BE2C (cell line): ENCODE data around the gene PLB1.

Experiments used
- DNase-seq: peaks from one replicate; pipeline ENCODE4 v3.0.0-alpha.2; 2020
- H3K27me3 ChIP-seq: fragments of 250-450 bp; sonication (Bioruptor Pico); 2 replicates; pipeline ENCODE4 v1.5.1; 2020; ENCODE audit warnings: mild to moderate bottlenecking
- H3K36me3 ChIP-seq: fragments of 250-450 bp; sonication (Bioruptor Pico); 2 replicates; pipeline ENCODE4 v1.5.1; 2020; ENCODE audit warnings: mild to moderate bottlenecking
- H3K4me1 ChIP-seq: fragments of 250-450 bp; sonication (Bioruptor Pico); 2 replicates; pipeline ENCODE4 v1.5.1; 2020
- H3K4me3 ChIP-seq: 2 replicates; pipeline ENCODE4 v1.5.1; 2011; ENCODE audit warnings: low read depth, low read length
- H3K9me3 ChIP-seq: fragments of 250-450 bp; sonication (Bioruptor Pico); 2 replicates; pipeline ENCODE4 v1.5.1; 2020
- TF ChIP-seq, protein P1 (sequence below): IDR thresholded peaks from 2 replicates; pipeline ENCODE4 v1.5.1; 2012; ENCODE audit warnings: mild to moderate bottlenecking, low read depth, low read length

The PLB1 gene

DNA sequence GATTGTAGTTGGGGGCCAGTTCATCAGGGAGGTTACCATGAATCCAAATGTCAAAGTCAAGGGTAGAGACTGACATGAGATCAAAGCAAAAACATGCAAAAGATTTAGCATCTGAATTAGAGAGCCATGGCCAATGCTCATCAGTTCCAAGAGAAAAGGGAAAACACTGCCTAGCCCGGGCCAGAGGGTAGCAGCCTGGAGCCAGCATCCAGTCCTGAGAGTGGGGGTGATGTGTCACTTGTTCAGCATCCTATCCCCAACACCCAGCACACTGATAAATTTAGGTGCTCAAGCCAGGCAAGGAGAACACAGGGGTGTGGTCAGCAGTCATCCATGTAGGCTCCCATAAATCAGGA is 178.8 kb downstream of the PLB1 start:
- TF ChIP-seq, protein P1, sequence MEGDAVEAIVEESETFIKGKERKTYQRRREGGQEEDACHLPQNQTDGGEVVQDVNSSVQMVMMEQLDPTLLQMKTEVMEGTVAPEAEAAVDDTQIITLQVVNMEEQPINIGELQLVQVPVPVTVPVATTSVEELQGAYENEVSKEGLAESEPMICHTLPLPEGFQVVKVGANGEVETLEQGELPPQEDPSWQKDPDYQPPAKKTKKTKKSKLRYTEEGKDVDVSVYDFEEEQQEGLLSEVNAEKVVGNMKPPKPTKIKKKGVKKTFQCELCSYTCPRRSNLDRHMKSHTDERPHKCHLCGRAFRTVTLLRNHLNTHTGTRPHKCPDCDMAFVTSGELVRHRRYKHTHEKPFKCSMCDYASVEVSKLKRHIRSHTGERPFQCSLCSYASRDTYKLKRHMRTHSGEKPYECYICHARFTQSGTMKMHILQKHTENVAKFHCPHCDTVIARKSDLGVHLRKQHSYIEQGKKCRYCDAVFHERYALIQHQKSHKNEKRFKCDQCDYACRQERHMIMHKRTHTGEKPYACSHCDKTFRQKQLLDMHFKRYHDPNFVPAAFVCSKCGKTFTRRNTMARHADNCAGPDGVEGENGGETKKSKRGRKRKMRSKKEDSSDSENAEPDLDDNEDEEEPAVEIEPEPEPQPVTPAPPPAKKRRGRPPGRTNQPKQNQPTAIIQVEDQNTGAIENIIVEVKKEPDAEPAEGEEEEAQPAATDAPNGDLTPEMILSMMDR: no peak
- no peaks in the 10 kb centered on the region for H3K36me3 ChIP-seq
- H3K4me1 ChIP-seq: no peaks in the 10 kb centered on the region; the same call in 1 of the 2 replicates
- DNase-seq: no peak
- H3K9me3 ChIP-seq: no peaks in the 10 kb centered on the region
- H3K4me3 ChIP-seq: no peak overlapping the region
- H3K27me3 ChIP-seq: no peaks in the 10 kb centered on the region

DNA sequence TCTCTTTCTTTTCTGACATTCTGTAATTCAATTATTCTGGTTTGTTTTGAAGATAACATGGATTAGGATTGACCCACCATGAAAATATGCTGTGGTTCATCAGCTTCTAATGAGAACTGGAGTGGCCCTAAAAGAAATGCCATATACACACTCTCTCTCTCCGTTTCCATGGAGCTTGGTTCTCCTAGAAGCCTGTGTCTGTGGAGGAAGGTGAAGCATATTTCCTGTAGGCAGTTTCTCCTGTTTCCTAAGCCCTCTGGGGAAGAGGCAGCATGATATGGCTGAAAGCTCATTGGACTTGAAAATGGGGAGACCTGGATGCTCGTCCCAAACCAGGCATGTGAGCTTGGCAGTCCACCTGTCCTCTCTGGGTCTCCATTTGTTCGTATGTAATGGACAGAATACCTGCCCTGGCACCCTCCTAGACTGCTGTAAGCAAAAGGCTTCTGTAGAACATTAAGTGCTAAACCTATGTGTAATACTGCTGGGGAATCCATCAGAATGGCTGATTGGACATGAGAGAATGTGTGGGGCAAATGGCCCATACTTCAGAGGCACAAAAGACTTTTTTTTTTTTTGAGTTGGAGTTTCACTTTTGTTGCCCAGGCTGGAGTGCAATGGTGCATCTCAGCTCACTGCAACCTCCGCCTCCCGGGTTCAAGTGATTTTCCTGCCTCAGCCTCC is 180.4 kb downstream of the PLB1 start:
- Histone ChIP-seq H3K36me3 (no peaks in the 10 kb centered on the region), H3K9me3 (no peaks in the 10 kb centered on the region), H3K4me1 (no peaks in the 10 kb centered on the region; the same call in 1 of the 2 replicates), H3K4me3 (no peak overlapping the region), H3K27me3 (no peaks in the 10 kb centered on the region)
- TF ChIP-seq, protein P1: no peak
- DNase-seq: no peak

DNA sequence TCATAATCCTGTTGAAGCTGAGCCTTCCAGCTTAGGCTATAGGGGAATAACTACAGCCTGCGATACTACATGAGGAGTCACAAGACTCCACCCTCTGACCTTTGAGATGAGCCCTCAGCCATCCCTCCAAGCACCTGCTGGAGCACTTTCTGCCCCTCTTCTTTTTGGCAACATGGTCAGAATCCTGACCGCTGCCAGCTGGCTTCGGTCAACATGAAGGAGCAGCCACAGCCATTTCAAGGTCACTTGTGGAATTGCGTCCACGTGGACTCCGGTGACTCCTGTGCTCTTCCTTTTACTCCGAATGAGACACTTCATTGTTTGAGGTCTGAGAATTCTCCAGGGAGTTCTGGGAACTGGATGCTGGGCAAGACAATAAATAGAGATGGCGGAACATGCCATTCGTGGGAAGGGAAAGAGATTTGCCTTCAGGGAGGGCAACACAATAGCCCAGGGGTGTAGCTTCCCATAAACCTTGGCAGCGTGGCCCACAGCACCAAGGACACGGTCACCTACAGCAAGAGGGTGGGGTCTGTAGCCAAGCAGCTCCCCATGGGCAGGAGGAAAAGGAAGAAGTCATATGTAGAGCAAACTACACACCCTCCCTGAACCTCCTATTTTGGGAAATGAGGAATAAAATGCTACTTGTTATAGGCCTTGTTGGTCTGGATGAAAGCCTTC is 182.5 kb downstream of the PLB1 start:
- Histone ChIP-seq H3K9me3 (no peaks in the 10 kb centered on the region), H3K27me3 (no peaks in the 10 kb centered on the region), H3K36me3 (no peaks in the 10 kb centered on the region), H3K4me3 (no peak overlapping the region), H3K4me1 (peaks cover 5% of the 10 kb centered on the region)
- no peak for DNase-seq
- TF ChIP-seq, protein P1: no peak

DNA sequence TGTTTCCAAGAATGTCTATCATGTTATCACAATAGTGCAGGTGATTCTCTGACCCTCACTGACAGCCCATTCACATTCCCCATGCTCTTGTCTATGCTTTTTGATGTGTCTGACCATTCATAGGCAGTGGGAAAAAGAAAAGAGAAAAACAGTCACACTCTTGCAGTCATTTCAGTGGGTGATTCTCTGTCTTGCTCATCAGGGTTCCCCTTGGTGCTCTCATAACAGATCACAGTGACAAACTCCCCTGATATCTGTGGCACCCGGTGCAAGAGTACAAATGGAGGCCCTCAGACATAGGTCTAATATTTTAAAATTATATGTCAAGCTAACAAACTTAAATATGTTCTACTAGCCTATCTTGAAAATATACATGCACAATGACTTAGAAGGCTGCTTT is 183.1 kb downstream of the PLB1 start:
- Histone ChIP-seq H3K27me3 (no peaks in the 10 kb centered on the region), H3K4me3 (no peak overlapping the region), H3K4me1 (peaks cover 10% of the 10 kb centered on the region), H3K9me3 (no peaks in the 10 kb centered on the region), H3K36me3 (no peaks in the 10 kb centered on the region)
- DNase-seq: no peak
- TF ChIP-seq, protein P1: no peak

DNA sequence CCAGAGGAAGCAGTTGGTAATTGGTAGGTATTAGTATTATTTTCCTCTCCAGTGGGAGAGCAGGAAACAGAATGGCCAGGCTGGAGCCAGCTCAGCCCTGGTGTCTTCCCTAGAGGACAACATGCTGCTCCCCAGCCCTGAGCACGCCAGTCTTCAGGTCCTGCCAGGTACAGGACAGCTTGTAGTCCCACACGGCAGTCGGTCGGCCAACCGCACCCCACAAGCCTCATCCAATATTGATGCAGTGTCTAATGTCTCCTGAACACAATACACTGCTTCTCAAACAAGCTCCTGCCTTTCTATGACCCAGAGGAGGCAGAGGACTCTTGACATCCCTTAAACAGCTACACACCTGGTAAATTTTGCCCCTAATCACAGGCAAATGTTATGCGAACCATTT is 184.8 kb downstream of the PLB1 start:
- TF ChIP-seq, protein P1: no peak
- DNase-seq: no peak
- Histone ChIP-seq H3K4me1 (peaks cover 13% of the 10 kb centered on the region), H3K9me3 (no peaks in the 10 kb centered on the region), H3K4me3 (no peak overlapping the region), H3K27me3 (no peaks in the 10 kb centered on the region), H3K36me3 (no peaks in the 10 kb centered on the region)

DNA sequence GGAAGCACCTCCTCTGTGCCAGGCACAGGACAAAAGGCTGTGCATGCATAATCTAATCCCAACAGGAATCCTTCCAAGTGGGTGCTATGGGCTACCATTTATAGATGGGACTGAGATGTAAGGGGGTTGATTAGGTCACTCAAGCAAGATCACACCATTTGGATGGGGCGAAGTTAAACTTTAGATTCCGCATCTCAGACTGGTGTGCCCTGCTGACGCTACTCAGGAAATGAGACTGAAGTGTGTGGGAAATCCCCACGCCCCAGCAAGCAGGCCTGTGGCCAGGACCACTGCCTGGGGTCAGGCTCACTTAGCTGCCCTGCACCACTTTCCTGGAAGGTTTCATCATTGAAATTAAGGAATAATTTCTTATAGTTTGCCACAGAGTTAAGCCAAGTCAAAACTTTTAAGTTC is 185.3 kb downstream of the PLB1 start:
- H3K4me1 ChIP-seq: peaks cover 13% of the 10 kb centered on the region
- no peak for DNase-seq
- no peaks in the 10 kb centered on the region for H3K27me3 ChIP-seq
- H3K9me3 ChIP-seq: no peaks in the 10 kb centered on the region
- no peak overlapping the region for H3K4me3 ChIP-seq
- TF ChIP-seq, protein P1: no peak
- no peaks in the 10 kb centered on the region for H3K36me3 ChIP-seq
